GM18502 (cell line): ENCODE measurements around the gene FAM53A.
"Not testable (repeated sequence)": the region's sequence is repeated elsewhere in the genome, so short reads cannot be mapped to it uniquely, and the experiment has no call there.

Experiments
- ATAC-seq: cut with Tn5 transposase; IDR thresholded peaks from one replicate; pipeline ENCODE4 v1.9.1; 2021; ENCODE audit warnings: mild to moderate bottlenecking; ENCODE audit not compliant: unreplicated experiment, poor library complexity

Gene FAM53A

GRCh38 chr4:1609901-1610790 lies 74.0 kb downstream of the FAM53A start:
- ATAC-seq, result no peak

- ATAC-seq, result no peak
Observed at GRCh38 chr4:1608821-1609500, 75.2 kb downstream of the FAM53A start.

GRCh38 chr4:1608196-1608820 lies 75.8 kb downstream of the FAM53A start:
- ATAC-seq, result no peak

- ATAC-seq, result not testable (repeated sequence)
Observed at GRCh38 chr4:1607436-1608195, 76.5 kb downstream of the FAM53A start.

- ATAC-seq, result no peak
Observed at GRCh38 chr4:1604706-1605205, 79.4 kb downstream of the FAM53A start.

- ATAC-seq, result no peak
Observed at GRCh38 chr4:1604181-1604705, 79.9 kb downstream of the FAM53A start.

- no peak for ATAC-seq
Observed at GRCh38 chr4:1603413-1604135, 80.5 kb downstream of the FAM53A start.

GRCh38 chr4:1602655-1603412 lies 81.3 kb downstream of the FAM53A start:
- no peak for ATAC-seq

- ATAC-seq, result no peak
Observed at GRCh38 chr4:1601852-1602654, 82.1 kb downstream of the FAM53A start.

- ATAC-seq, result no peak
Observed at GRCh38 chr4:1601533-1601835, 82.6 kb downstream of the FAM53A start.

GRCh38 chr4:1600811-1601532 lies 83.1 kb downstream of the FAM53A start:
- ATAC-seq, result no peak

GRCh38 chr4:1600211-1600780 lies 83.8 kb downstream of the FAM53A start:
- ATAC-seq, result no peak

GRCh38 chr4:1599491-1600210 lies 84.5 kb downstream of the FAM53A start:
- ATAC-seq, result no peak

GRCh38 chr4:1599026-1599481 lies 85.1 kb downstream of the FAM53A start:
- no peak for ATAC-seq

- no peak for ATAC-seq
Observed at GRCh38 chr4:1598206-1599025, 85.7 kb downstream of the FAM53A start.
